Measurements from ENCODE around the gene CMC1.
"Not testable (repeated sequence)": the region's sequence is repeated elsewhere in the genome, so short reads cannot be mapped to it uniquely, and the experiment has no call there.

CMC1 gene

DNA sequence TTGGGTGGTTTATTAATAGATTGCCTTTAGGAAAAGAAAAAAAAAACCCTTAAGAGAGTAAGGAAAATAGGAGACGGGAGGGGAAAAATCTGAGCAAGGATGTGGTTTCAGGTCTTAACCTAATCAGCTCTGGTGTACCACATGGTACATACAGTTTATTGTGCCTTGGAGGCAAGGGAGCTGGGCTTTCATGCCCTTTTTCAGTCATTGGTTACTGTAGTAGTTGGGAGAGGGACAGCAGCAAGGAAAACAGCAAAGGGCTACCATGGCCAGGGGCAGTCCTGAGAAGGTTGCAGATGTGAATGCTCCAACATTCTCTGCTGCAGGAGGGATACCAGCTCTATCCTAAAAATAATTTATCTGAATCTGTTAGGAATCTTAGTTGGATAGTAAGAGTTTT lies 5.9 kb downstream of the CMC1 start:
- DNase-seq, result no peak

DNA sequence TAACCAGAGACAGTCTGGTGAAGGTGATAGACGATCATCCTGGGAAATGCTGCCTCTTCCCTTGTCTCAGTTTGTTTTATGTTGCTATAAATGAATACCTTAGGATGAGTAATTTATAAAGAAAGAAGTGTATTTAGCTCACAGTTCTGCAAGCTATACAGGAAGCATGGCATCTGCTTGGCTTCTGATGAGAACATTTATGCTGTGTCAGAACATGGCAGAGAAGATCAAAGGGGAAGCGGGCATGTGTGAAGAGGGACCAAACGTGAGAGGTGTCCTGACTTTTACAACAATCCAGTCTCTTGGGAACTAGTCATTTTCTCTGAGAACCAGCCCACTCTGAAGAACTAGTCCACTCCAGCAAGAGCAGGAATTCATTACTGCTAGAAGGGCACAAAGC lies 9.6 kb downstream of the CMC1 start:
- no peak for DNase-seq

DNA sequence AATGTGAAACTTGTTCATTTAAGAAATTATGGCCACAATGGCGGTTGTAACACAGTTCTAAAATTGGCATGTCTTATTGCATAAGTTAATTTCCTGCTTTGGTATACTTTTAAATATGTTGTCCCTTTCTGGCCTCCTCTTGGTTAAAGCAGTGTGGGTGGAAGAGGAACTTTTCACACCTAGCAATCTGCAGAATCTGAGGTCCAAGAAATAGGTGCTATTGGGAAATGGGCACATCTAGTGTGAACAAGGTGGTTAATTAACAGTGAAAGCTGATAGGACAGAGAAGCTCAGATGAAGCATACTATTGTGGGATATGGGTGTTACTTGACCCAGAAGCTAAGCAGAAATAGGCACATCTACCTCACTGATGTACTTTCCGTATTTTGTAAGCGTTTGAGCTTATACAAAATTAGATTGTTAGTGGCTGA lies 10.6 kb downstream of the CMC1 start:
- no peak for DNase-seq

DNA sequence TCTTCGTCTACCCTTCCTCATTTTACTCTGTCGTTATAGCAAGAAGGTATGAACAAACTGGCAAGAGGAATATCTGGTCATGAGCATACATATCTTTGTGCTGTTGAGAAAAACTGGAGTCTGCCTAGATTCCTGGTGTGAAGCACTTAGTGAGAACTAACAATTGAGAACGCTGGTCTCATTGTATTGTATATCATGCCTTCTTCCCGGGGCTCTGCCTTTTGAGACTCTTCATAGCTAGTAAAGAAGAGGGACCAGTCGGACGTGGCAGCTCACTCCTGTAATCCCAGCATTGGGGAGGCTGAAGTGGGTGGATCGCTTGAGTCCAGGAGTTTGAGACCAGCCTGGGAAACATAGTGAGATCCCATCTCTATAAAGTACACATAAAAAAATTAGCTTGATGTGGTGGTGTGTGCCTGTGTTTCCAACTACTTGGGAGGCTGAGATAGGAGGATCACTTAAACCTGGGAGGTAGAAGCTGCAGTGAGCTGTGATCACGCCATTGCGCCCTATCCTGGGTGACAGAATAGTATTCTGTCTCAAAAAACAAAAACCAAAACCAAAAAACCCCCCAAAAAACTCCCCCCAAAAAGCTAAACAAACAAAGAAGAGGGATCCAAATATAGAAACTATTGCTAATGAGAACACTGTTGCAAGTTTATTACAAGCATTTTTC lies 11.8 kb downstream of the CMC1 start:
- DNase-seq, result no peak

DNA sequence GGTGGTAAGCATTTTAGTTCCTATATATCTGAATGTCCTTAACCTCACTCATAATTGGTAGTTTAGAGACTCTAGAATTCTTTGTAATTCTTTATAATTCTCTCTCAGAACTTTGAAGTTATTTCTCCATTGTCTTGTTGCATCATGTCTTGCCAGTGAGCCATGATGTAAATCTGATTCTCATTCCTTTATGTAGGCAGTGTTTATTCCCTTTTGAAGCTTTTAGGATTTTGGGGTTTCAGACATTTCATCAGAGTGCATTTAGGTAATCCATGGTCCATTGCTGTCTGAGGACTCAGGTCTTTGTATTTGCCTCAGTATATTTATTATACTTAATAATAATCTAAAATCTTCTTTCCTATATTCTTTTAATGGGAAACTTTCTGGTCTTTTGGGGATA lies 20.6 kb downstream of the CMC1 start:
- DNase-seq, result no peak

- no peak for DNase-seq
Measured at GRCh38 chr3:28265641-28266040, 24.2 kb downstream of the CMC1 start.

GRCh38 chr3:28267984-28268849 lies 26.8 kb downstream of the CMC1 start:
- no peak for DNase-seq

GRCh38 chr3:28268989-28269388 lies 27.6 kb downstream of the CMC1 start:
- DNase-seq, result no peak

DNA sequence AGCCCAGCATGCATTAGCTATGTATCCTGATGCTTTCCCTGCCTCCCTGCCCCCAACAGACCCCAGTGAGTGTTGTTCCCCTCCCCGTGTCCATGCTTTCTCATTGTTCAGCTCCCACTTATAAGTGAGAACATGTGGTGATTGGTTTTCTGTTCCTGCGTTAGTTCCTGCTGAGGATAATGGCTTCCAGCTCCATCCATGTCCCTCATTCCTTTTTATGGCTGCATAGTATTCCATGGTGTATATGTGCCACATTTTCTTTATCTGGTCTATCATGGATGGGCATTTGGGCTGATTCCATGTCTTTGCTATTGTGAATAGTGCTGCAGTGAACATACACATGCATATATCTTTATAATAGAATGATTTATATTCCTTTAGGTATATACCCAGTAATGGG lies 28.5 kb downstream of the CMC1 start:
- DNase-seq, result not testable (repeated sequence)

DNA sequence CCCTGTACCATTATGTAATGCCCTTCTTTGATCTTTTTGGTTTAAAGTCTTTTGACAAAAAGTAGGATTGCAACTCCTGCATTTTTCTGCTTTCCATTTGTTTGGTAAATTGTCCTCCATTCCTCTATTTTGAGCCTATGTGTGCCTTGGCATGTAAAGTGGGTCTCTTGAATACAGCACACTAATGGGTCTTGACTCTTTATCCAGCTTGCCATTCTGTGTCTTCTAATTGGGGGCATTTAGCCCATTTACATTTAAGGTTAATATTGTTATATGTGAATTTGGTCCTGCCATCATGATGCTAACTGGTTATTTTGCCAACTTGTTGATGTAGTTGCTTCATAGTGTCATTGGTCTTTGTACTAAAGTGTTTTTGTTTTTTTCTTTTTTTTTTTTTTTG lies 32.4 kb downstream of the CMC1 start:
- DNase-seq, result no peak

GRCh38 chr3:28278918-28279317 lies 37.5 kb downstream of the CMC1 start:
- DNase-seq, result no peak

- no peak for DNase-seq
Measured at GRCh38 chr3:28279770-28280169, 38.4 kb downstream of the CMC1 start.

DNA sequence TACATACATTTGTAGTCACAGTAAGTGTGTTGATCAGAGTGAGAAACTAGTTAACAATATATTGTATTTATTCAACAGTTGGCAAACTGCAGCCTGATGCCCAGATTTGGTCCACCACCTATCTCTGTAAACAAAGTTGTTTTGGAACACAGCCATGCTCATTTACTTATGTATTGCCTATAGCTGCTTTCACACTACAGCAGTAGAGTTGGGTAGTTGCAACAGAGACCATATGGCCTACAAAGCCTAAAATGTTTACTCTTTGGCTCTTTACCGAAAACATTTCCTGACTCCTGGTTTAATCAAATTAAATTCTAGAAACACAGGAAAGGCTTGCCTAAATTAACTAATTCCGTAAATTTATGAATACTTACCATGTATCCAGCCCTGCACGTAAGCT lies 39.4 kb downstream of the CMC1 start:
- DNase-seq, result no peak

- no peak for DNase-seq
Measured at GRCh38 chr3:28286595-28286994, 45.2 kb downstream of the CMC1 start.

DNA sequence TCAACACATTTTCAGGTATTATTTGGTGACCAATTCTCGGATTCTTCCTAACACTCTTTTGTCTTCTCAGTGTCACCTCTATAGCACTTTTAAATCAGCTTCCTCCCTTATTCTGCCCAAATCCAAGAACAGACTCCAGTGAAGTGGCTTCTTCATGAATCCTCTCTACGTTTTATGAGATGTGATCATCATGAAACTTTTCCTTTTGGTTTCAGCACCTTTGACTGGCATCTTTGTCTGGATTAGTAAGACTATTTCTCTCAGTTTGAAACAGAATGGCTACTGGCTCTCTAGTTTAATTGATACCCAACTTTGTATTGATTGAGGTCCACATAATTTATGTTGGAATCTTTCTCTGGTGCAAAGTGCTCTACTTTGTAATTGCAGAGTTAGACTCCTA lies 45.6 kb downstream of the CMC1 start:
- no peak for DNase-seq

DNA sequence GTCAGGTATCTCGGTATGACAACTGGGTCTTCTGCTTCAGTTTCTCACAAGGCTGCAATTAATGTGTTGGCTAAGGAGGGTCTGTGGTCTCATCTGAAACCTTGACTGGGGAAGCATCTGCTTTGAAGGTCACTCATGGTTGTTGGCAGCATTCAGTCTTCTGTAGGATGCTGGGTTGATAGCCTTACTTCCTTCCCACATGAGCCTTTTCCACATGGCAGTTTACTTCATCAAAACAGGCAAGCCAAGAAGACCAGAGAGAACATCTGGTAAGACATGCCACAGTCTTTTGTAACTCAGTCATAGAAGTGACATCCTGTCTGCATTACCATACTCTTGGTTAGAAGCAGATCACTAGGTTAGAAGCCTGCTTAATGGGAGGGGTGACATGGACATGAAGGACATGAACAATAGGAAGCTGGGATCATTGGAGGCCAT lies 49.5 kb downstream of the CMC1 start:
- DNase-seq, result no peak

GRCh38 chr3:28291577-28291976 lies 50.2 kb downstream of the CMC1 start:
- DNase-seq, result no peak

GRCh38 chr3:28292622-28293021 lies 51.2 kb downstream of the CMC1 start:
- no peak for DNase-seq

GRCh38 chr3:28294667-28295413 lies 53.4 kb downstream of the CMC1 start:
- no peak for DNase-seq

GRCh38 chr3:28295898-28296490 lies 54.6 kb downstream of the CMC1 start:
- no peak for DNase-seq

DNA sequence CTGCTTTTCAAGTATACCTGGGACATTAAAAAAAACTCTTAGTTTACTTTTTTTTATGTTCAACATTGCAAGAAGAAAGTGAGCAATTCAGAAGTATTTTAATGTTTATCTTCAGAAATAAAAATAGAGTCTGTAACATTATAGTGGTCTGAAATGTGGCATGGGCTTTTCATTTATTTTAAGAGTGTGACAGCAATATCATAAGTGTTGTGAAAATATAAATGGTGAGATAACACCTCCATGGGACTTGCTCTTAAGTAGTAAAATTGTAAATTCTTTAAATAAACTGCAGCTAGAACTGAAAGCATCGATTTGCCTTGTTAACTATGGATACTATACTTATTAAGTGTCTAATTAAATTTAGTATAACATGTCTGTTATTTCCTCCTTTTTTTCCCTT lies 58.3 kb downstream of the CMC1 start:
- no peak for DNase-seq

- no peak for DNase-seq
Measured at GRCh38 chr3:28300345-28300962, 59.0 kb downstream of the CMC1 start.

GRCh38 chr3:28301688-28302087 lies 60.3 kb downstream of the CMC1 start:
- no peak for DNase-seq
